GM21390 (cell line): ENCODE results near the gene RMP24.
A peak's percentile ranks its signal among the peaks of the same experiment; 100 is the strongest.

Source experiments
- ATAC-seq: cut with Tn5 transposase; IDR thresholded peaks from one replicate; pipeline ENCODE4 v1.9.1; 2021; ENCODE audit not compliant: unreplicated experiment

The RMP24 gene

GRCh38 chr18:35972197-35973000, at the start of gene RMP24:
Gene RMP24, plus strand, starts transcription at chr18:35972679.
- ATAC-seq = peak; percentile 90

GRCh38 chr18:35923939-35924684, 48.4 kb upstream of the RMP24 start:
- no peak for ATAC-seq

GRCh38 chr18:35926884-35927283, 45.6 kb upstream of the RMP24 start:
- ATAC-seq = no peak

- ATAC-seq = no peak
Observed at GRCh38 chr18:35927430-35927829, 45.0 kb upstream of the RMP24 start.

- no peak for ATAC-seq
Observed at GRCh38 chr18:35933982-35934381, 38.5 kb upstream of the RMP24 start.

- no peak for ATAC-seq
Observed at GRCh38 chr18:35934891-35935290, 37.6 kb upstream of the RMP24 start.

GRCh38 chr18:35935805-35936204, 36.7 kb upstream of the RMP24 start:
- no peak for ATAC-seq

- ATAC-seq = no peak
Observed at GRCh38 chr18:35936951-35937350, 35.5 kb upstream of the RMP24 start.

GRCh38 chr18:35938158-35938557, 34.3 kb upstream of the RMP24 start:
- no peak for ATAC-seq

GRCh38 chr18:35938562-35938961, 33.9 kb upstream of the RMP24 start:
- no peak for ATAC-seq

- no peak for ATAC-seq
Observed at GRCh38 chr18:35939138-35939537, 33.3 kb upstream of the RMP24 start.

GRCh38 chr18:35941299-35941698, 31.2 kb upstream of the RMP24 start:
- ATAC-seq = no peak

GRCh38 chr18:35942133-35942532, 30.3 kb upstream of the RMP24 start:
- ATAC-seq = no peak

GRCh38 chr18:35942661-35943060, 29.8 kb upstream of the RMP24 start:
- ATAC-seq = no peak

- ATAC-seq = no peak
Observed at GRCh38 chr18:35948080-35948479, 24.4 kb upstream of the RMP24 start.

GRCh38 chr18:35949090-35949489, 23.4 kb upstream of the RMP24 start:
- ATAC-seq = no peak

- peak; percentile 64 for ATAC-seq
Observed at GRCh38 chr18:35949903-35950627, 22.4 kb upstream of the RMP24 start.

- ATAC-seq = no peak
Observed at GRCh38 chr18:35950628-35950982, 21.9 kb upstream of the RMP24 start.

GRCh38 chr18:35953688-35954087, 18.8 kb upstream of the RMP24 start:
- ATAC-seq = peak; percentile 84

- no peak for ATAC-seq
Observed at GRCh38 chr18:35956226-35956625, 16.3 kb upstream of the RMP24 start.

GRCh38 chr18:35962320-35962719, 10.2 kb upstream of the RMP24 start:
- ATAC-seq = no peak

- ATAC-seq = no peak
Observed at GRCh38 chr18:35964319-35964718, 8.2 kb upstream of the RMP24 start.
